Ishikawa (cell line): ENCODE measurements around the gene APPL2.

Experiments
- CEBPB ChIP-seq: IDR thresholded peaks from 2 replicates; pipeline ENCODE4 v1.6.1; 2012
- CREB1 ChIP-seq: IDR thresholded peaks from 2 replicates; pipeline ENCODE4 v1.6.1; 2012; ENCODE audit warnings: low read depth
- EP300 ChIP-seq: IDR thresholded peaks from 2 replicates; pipeline ENCODE4 v1.6.1; 2012; ENCODE audit warnings: borderline replicate concordance
- FOXM1 ChIP-seq: IDR thresholded peaks from 2 replicates; pipeline ENCODE4 v1.6.1; 2012; ENCODE audit warnings: low read depth, borderline replicate concordance
- MAX ChIP-seq: IDR thresholded peaks from 2 replicates; pipeline ENCODE4 v1.6.1; 2012
- REST ChIP-seq: IDR thresholded peaks from 2 replicates; pipeline ENCODE4 v1.6.1; 2012; ENCODE audit warnings: low read depth, mild to moderate bottlenecking
- TAF1 ChIP-seq: IDR thresholded peaks from 2 replicates; pipeline ENCODE4 v1.6.1; 2012; ENCODE audit warnings: low read depth, mild to moderate bottlenecking
- TEAD4 ChIP-seq: IDR thresholded peaks from 2 replicates; pipeline ENCODE4 v1.6.1; 2012
- ZBTB7A ChIP-seq: IDR thresholded peaks from 2 replicates; pipeline ENCODE4 v1.6.1; 2012; ENCODE audit warnings: low read depth
- TF ChIP-seq, protein P1 (sequence below): IDR thresholded peaks from 2 replicates; pipeline ENCODE4 v1.6.1; 2012

- TF ChIP-seq EP300 (no peak), MAX (no peak), CREB1 (no peak), CEBPB (no peak), TAF1 (no peak), ZBTB7A (no peak), REST (no peak), FOXM1 (no peak), TEAD4 (no peak)
- TF ChIP-seq, protein P1, sequence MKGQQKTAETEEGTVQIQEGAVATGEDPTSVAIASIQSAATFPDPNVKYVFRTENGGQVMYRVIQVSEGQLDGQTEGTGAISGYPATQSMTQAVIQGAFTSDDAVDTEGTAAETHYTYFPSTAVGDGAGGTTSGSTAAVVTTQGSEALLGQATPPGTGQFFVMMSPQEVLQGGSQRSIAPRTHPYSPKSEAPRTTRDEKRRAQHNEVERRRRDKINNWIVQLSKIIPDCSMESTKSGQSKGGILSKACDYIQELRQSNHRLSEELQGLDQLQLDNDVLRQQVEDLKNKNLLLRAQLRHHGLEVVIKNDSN = no peak
Measured at GRCh38 chr12:105214148-105214547, 21.8 kb downstream of the APPL2 start.
